ENCODE data around the gene ABCA2.

ABCA2 gene

DNA sequence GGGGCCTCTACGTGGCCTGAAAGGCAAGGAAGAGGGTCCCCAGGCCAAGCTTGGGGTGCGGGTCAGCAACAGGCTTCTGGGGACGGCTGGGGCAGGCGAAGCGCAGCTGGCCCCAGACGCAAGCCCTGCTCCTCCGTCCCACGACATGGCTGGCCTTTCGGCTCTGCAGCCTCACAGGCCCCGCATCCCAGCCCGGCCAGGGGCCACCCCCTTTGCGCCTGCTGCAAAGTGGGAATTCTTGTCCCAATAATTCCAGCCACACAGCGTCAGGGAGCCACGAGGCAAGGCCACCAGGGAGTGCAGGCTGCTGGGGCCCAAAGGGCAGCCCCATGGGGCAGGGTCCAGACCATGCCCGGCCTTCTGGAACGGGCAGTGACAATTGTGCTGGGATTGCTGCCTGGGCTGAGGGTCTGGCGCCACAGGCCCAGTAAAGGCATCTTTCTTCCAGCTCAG, 26.9 kb upstream of the ABCA2 start:
- TF ChIP-seq FOXP2 (optimal IDR thresholded peaks at IDR 0.05; ENCODE audit: borderline replicate concordance, extremely low read depth, extremely low read length, insufficient read depth): no peak
- no peak for TF ChIP-seq SIN3A (IDR thresholded peaks at IDR 0.05; ENCODE audit: borderline replicate concordance, insufficient read depth, low read length)
- TF ChIP-seq, protein P1, sequence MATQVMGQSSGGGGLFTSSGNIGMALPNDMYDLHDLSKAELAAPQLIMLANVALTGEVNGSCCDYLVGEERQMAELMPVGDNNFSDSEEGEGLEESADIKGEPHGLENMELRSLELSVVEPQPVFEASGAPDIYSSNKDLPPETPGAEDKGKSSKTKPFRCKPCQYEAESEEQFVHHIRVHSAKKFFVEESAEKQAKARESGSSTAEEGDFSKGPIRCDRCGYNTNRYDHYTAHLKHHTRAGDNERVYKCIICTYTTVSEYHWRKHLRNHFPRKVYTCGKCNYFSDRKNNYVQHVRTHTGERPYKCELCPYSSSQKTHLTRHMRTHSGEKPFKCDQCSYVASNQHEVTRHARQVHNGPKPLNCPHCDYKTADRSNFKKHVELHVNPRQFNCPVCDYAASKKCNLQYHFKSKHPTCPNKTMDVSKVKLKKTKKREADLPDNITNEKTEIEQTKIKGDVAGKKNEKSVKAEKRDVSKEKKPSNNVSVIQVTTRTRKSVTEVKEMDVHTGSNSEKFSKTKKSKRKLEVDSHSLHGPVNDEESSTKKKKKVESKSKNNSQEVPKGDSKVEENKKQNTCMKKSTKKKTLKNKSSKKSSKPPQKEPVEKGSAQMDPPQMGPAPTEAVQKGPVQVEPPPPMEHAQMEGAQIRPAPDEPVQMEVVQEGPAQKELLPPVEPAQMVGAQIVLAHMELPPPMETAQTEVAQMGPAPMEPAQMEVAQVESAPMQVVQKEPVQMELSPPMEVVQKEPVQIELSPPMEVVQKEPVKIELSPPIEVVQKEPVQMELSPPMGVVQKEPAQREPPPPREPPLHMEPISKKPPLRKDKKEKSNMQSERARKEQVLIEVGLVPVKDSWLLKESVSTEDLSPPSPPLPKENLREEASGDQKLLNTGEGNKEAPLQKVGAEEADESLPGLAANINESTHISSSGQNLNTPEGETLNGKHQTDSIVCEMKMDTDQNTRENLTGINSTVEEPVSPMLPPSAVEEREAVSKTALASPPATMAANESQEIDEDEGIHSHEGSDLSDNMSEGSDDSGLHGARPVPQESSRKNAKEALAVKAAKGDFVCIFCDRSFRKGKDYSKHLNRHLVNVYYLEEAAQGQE (IDR thresholded peaks at IDR 0.05; ENCODE audit: insufficient read depth in 1 of 2, low read depth in 2 of 2, low read length in 2 of 2): no peak
- no peak for TF ChIP-seq TAF1 (IDR thresholded peaks at IDR 0.05; ENCODE audit: borderline replicate concordance, insufficient read depth, low read length)
- no peak for TF ChIP-seq POLR2AphosphoS5 (IDR thresholded peaks at IDR 0.05; ENCODE audit: low read depth, low read length)

DNA sequence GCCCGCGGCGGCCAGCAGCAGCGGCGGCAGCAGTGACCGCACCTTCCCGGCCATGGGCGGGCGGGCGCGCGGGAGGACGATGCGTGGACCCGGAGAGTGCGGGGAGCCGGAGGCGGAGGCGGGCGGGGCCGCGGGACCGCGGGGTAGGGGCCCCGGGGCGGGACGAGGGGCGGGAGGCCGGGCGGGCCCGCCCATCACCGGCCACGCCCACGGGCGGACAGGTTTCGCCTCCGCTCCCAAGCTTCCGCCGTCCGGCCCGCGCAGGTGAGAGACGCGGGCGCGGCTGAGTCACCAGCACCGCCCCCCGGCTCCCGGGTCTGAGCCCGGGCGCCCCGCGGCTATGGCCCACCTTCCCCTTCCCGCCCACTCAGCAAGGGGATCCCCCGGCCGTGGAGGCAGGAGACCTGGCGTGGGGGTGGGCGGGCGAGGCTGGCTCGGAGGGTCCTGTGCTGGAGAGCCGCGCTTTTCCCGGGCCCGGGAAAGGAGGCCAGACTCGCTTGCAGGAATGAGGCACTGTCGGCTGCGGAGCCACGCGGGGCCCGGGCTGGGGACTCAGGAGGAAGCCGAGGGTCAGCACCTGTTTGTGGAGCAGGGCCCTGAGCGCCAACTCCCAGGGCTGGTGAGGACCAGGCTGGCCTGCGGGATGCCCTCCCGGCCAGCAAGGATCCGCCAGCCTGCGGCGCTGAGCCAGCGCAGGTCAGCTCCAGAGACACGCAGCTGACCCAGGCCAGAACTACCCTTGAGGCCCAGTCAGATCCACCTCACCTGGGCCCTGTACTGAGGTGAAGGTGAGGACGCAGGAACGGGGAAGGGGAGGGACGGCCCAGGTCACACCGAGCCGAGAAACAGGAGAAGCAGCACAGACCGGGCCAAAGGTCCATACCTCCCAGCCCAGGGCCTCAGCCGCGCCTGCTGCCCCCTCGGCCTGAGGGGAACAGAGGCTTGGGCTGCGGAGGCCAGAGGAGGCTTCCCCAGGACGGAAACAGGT, 26.2 kb upstream of the ABCA2 start, which contains the start of gene ENTPD2:
ENTPD2 (minus strand) TSS at position 118 of the 988 bp plus-strand sequence; CDS start at position 54, 64 bp downstream.
- TF ChIP-seq SIN3A (IDR thresholded peaks at IDR 0.05; ENCODE audit: borderline replicate concordance, insufficient read depth, low read length): no peak
- no peak for TF ChIP-seq POLR2AphosphoS5 (IDR thresholded peaks at IDR 0.05; ENCODE audit: low read depth, low read length)
- TF ChIP-seq, protein P1 (IDR thresholded peaks at IDR 0.05; ENCODE audit: insufficient read depth in 1 of 2, low read depth in 2 of 2, low read length in 2 of 2): no peak
- no peak for TF ChIP-seq TAF1 (IDR thresholded peaks at IDR 0.05; ENCODE audit: borderline replicate concordance, insufficient read depth, low read length)

DNA sequence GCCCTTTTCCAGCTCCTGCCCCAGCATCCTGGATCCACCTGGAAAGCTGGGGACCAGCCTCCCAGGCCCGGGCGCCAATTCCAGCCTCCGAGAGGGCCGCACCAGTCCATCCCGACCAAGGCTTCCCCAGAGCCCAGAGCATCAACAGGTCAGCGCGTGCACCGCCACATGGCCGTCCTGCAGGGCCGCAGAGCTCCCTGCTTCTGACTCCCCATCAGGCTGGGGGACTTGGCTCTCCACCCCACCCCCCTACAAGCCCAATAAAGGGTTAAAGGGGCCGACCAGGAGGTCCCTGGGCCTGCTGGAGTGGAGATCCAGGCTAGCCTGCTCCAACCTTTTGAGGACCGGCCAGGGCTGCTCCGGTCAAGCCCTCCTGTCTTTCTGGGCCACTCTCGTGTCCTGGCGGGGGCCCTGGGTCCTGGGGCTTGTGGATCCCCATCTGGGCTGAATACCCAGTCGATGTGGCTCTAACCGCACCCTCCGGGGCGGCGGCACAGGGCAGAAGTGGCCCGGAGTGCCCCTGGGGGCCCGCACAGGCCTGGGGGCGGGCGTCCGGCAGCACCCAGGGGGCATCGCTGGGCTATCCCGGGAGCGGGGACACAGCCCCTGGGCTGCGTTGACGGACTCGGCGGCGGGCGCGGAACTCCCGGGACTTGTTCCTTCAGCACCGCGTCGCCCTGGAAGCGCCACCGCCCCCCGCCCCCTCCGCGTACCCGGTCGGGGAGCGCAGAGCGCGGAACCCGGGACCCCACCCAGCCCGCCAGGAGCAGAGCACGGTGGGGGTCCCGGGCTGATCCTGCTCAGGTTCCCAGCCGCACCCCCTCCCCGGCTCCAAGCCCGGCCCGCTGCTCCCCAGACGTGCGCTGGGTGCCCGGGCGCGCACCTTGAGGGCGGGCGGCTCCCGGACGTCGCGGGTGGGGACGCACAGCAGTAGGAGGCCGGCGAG, 25.2 kb upstream of the ABCA2 start:
- TF ChIP-seq FOXP2 (optimal IDR thresholded peaks at IDR 0.05; ENCODE audit: borderline replicate concordance, extremely low read depth, extremely low read length, insufficient read depth): no peak
- no peak for TF ChIP-seq SIN3A (IDR thresholded peaks at IDR 0.05; ENCODE audit: borderline replicate concordance, insufficient read depth, low read length)
- no peak for TF ChIP-seq POLR2AphosphoS5 (IDR thresholded peaks at IDR 0.05; ENCODE audit: low read depth, low read length)
- TF ChIP-seq, protein P1 (IDR thresholded peaks at IDR 0.05; ENCODE audit: insufficient read depth in 1 of 2, low read depth in 2 of 2, low read length in 2 of 2): no peak
- TF ChIP-seq TAF1 (IDR thresholded peaks at IDR 0.05; ENCODE audit: borderline replicate concordance, insufficient read depth, low read length): no peak

DNA sequence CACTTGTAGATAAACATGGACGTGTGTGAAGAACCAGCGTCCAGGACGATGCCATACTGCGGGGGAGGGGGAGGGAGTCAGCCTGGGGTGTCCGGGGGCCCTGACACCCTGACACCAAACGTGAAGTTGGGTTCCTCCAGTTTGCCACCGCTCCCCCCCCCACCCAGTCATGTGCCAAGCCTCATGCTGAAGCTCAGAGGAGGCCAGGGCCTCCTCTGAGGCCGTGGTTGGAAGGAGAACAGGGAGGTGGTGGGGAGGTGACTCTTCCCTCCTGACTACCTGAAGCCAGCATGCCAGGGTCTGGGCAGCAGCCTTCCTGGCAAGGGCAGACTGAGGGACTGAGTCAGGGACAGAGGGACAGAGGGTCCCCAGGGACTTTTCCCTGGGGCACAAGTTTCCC, 24.3 kb upstream of the ABCA2 start:
- no peak for TF ChIP-seq SIN3A (IDR thresholded peaks at IDR 0.05; ENCODE audit: borderline replicate concordance, insufficient read depth, low read length)
- TF ChIP-seq POLR2AphosphoS5 (IDR thresholded peaks at IDR 0.05; ENCODE audit: low read depth, low read length): no peak
- TF ChIP-seq FOXP2 (optimal IDR thresholded peaks at IDR 0.05; ENCODE audit: borderline replicate concordance, extremely low read depth, extremely low read length, insufficient read depth): no peak
- TF ChIP-seq, protein P1 (IDR thresholded peaks at IDR 0.05; ENCODE audit: insufficient read depth in 1 of 2, low read depth in 2 of 2, low read length in 2 of 2): no peak
- TF ChIP-seq TAF1 (IDR thresholded peaks at IDR 0.05; ENCODE audit: borderline replicate concordance, insufficient read depth, low read length): no peak

Measured in PFSK-1 (cell line).